H1 (cell line): Measurements from ENCODE around the gene HS6ST2. TPM values are rescaled to one million over a fixed set of nuclear protein-coding genes. Genes with fewer than 3 reads are reported as not detected.

Experiments
- CHD1 ChIP-seq: IDR thresholded peaks from 2 replicates; pipeline ENCODE4 v1.6.1; 2012; ENCODE audit warnings: low read depth, low read length, improper control_type of control experiment
- YY1 ChIP-seq: IDR thresholded peaks from 2 replicates; pipeline ENCODE4 v1.6.1; 2011; ENCODE audit warnings: low read depth, mild to moderate bottlenecking, low read length
- polyA plus RNA-seq, 7 experiments: library from polyadenylated mRNA; depleted of rRNA in 3 of 7; stranded (reverse) in 5 of 7; unstranded in 2 of 7; fragments of >200 nt in 5 of 7; fragments of 200-250 nt in 2 of 7; gene quantifications; 1 replicate in 5 of 7; 2 replicates in 1 of 7; 4 replicates in 1 of 7; pipeline versions ENCODE4 v1.2.1 to v1.2.3, GENCODE V29; 2011 to 2013; ENCODE audit warnings: missing spikeins in 2 of 7, mixed read lengths in 2 of 7
- total RNA-seq: library from RNA; stranded (reverse); fragmentation: NEBNext Ultra II Directional; extraction: Animal tissue kit (Norgen Biotek cat#: 25700); gene quantifications from 2 replicates; pipeline ENCODE4 v1.2.1, GENCODE V29; 2021
- TF ChIP-seq, protein P1 (sequence below): IDR thresholded peaks from 2 replicates; pipeline ENCODE4 v1.6.1; 2012; ENCODE audit warnings: inconsistent platforms
- TF ChIP-seq, protein P2 (sequence below): fragments of 300-600 bp; sonication (generic); IDR thresholded peaks from 2 replicates; pipeline ENCODE4 v1.7.1; 2012; ENCODE audit warnings: low read length, moderate library complexity, mild to moderate bottlenecking, inconsistent platforms; ENCODE audit not compliant: insufficient replicate concordance
- TF ChIP-seq, protein P3 (sequence below), 3 experiments: IDR thresholded peaks; 1 replicate in 2 of 3; 2 replicates in 1 of 3; pipeline versions ENCODE4 v1.5.1 to v1.6.1; 2011; ENCODE audit warnings: low read length in 3 of 3, mild to moderate bottlenecking in 3 of 3, inconsistent platforms in 2 of 3, low read depth in 1 of 3, moderate library complexity in 1 of 3; ENCODE audit not compliant: insufficient read depth in 1 of 3; ENCODE audit errors: control extremely low read depth in 1 of 3

The HS6ST2 gene
- total and polyA plus RNA-seq, 2 of the 8 experiments (the other 6 are each of a cell fraction or from before 2014, with no cell fraction given): 3.9 TPM

DNA sequence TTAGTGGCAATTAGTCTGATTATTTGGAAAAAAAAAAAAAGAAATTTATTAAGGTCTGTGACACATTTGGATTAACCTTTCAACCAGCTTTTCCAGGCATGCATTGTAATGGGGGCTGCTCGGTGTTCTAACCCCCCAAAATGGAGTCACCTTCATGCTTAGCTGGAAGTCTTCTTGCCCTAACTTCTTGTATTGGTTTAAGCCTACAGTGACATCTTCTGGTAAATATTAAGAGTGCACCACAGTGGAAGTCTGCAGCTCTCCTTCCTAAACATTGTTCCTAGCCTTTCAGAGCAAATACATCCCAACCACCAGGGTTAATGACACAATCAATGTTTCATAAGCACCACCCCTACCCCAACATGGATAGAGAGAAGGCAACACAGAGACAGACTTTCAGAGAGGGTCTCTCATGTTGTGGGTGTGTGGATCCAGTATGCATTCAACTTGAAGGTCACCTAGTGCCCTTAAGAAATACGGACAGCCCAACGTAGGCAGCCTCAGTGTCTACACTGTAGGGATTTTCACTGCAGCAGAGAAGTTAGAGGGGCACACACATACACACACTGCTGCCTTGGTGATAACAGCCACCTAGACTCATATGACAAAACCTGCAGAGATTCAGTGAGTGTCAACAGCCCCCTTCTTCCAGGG, 326.7 kb downstream of the HS6ST2 start (continued):
- TF ChIP-seq, protein P1, sequence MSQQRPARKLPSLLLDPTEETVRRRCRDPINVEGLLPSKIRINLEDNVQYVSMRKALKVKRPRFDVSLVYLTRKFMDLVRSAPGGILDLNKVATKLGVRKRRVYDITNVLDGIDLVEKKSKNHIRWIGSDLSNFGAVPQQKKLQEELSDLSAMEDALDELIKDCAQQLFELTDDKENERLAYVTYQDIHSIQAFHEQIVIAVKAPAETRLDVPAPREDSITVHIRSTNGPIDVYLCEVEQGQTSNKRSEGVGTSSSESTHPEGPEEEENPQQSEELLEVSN: no peak
- TF ChIP-seq, protein P2, sequence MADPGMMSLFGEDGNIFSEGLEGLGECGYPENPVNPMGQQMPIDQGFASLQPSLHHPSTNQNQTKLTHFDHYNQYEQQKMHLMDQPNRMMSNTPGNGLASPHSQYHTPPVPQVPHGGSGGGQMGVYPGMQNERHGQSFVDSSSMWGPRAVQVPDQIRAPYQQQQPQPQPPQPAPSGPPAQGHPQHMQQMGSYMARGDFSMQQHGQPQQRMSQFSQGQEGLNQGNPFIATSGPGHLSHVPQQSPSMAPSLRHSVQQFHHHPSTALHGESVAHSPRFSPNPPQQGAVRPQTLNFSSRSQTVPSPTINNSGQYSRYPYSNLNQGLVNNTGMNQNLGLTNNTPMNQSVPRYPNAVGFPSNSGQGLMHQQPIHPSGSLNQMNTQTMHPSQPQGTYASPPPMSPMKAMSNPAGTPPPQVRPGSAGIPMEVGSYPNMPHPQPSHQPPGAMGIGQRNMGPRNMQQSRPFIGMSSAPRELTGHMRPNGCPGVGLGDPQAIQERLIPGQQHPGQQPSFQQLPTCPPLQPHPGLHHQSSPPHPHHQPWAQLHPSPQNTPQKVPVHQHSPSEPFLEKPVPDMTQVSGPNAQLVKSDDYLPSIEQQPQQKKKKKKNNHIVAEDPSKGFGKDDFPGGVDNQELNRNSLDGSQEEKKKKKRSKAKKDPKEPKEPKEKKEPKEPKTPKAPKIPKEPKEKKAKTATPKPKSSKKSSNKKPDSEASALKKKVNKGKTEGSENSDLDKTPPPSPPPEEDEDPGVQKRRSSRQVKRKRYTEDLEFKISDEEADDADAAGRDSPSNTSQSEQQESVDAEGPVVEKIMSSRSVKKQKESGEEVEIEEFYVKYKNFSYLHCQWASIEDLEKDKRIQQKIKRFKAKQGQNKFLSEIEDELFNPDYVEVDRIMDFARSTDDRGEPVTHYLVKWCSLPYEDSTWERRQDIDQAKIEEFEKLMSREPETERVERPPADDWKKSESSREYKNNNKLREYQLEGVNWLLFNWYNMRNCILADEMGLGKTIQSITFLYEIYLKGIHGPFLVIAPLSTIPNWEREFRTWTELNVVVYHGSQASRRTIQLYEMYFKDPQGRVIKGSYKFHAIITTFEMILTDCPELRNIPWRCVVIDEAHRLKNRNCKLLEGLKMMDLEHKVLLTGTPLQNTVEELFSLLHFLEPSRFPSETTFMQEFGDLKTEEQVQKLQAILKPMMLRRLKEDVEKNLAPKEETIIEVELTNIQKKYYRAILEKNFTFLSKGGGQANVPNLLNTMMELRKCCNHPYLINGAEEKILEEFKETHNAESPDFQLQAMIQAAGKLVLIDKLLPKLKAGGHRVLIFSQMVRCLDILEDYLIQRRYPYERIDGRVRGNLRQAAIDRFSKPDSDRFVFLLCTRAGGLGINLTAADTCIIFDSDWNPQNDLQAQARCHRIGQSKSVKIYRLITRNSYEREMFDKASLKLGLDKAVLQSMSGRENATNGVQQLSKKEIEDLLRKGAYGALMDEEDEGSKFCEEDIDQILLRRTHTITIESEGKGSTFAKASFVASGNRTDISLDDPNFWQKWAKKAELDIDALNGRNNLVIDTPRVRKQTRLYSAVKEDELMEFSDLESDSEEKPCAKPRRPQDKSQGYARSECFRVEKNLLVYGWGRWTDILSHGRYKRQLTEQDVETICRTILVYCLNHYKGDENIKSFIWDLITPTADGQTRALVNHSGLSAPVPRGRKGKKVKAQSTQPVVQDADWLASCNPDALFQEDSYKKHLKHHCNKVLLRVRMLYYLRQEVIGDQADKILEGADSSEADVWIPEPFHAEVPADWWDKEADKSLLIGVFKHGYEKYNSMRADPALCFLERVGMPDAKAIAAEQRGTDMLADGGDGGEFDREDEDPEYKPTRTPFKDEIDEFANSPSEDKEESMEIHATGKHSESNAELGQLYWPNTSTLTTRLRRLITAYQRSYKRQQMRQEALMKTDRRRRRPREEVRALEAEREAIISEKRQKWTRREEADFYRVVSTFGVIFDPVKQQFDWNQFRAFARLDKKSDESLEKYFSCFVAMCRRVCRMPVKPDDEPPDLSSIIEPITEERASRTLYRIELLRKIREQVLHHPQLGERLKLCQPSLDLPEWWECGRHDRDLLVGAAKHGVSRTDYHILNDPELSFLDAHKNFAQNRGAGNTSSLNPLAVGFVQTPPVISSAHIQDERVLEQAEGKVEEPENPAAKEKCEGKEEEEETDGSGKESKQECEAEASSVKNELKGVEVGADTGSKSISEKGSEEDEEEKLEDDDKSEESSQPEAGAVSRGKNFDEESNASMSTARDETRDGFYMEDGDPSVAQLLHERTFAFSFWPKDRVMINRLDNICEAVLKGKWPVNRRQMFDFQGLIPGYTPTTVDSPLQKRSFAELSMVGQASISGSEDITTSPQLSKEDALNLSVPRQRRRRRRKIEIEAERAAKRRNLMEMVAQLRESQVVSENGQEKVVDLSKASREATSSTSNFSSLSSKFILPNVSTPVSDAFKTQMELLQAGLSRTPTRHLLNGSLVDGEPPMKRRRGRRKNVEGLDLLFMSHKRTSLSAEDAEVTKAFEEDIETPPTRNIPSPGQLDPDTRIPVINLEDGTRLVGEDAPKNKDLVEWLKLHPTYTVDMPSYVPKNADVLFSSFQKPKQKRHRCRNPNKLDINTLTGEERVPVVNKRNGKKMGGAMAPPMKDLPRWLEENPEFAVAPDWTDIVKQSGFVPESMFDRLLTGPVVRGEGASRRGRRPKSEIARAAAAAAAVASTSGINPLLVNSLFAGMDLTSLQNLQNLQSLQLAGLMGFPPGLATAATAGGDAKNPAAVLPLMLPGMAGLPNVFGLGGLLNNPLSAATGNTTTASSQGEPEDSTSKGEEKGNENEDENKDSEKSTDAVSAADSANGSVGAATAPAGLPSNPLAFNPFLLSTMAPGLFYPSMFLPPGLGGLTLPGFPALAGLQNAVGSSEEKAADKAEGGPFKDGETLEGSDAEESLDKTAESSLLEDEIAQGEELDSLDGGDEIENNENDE: no peak
- TF ChIP-seq, protein P3, sequence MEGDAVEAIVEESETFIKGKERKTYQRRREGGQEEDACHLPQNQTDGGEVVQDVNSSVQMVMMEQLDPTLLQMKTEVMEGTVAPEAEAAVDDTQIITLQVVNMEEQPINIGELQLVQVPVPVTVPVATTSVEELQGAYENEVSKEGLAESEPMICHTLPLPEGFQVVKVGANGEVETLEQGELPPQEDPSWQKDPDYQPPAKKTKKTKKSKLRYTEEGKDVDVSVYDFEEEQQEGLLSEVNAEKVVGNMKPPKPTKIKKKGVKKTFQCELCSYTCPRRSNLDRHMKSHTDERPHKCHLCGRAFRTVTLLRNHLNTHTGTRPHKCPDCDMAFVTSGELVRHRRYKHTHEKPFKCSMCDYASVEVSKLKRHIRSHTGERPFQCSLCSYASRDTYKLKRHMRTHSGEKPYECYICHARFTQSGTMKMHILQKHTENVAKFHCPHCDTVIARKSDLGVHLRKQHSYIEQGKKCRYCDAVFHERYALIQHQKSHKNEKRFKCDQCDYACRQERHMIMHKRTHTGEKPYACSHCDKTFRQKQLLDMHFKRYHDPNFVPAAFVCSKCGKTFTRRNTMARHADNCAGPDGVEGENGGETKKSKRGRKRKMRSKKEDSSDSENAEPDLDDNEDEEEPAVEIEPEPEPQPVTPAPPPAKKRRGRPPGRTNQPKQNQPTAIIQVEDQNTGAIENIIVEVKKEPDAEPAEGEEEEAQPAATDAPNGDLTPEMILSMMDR (IDR thresholded peaks at IDR 0.05; ENCODE audit: control extremely low read depth in 1 of 3, insufficient read depth in 1 of 3, low read depth in 1 of 3, low read length in 3 of 3): peak in 2 of 3 experiments; percentile 39 to 49; a peak in 3 of 4 replicates
- TF ChIP-seq YY1 (peak; percentile 39; the same call in 1 of the 2 replicates), CHD1 (no peak)
